GM12873 (cell line): Measurements from ENCODE around the gene SMPX.

Experiments used
- TF ChIP-seq, protein P1 (sequence below): IDR thresholded peaks from 2 replicates; pipeline ENCODE4 v1.5.1; 2012; ENCODE audit warnings: low read depth, mild to moderate bottlenecking, moderate library complexity, low read length, control low read depth; ENCODE audit not compliant: insufficient read depth; ENCODE audit errors: missing control alignments

SMPX gene

DNA sequence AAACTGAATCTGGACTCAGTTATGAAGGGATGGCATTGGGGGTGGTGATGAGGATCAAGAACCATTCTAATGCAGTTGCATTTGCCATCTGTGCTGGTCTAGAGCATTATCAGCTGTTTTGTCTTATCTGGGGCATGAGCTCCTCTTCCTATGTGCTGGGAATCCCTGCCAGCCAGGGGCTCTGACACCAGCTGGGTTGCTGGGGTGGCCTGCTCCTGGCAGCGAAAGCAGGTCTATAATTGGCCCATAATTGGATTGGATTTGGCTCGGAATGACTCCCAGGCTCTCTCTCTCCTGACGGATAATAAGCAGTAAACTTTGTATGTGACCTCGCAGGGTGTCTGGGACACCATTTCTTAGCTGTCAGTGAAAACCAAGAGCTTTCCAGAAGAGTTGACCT is 34.1 kb downstream of the SMPX start:
- TF ChIP-seq, protein P1, sequence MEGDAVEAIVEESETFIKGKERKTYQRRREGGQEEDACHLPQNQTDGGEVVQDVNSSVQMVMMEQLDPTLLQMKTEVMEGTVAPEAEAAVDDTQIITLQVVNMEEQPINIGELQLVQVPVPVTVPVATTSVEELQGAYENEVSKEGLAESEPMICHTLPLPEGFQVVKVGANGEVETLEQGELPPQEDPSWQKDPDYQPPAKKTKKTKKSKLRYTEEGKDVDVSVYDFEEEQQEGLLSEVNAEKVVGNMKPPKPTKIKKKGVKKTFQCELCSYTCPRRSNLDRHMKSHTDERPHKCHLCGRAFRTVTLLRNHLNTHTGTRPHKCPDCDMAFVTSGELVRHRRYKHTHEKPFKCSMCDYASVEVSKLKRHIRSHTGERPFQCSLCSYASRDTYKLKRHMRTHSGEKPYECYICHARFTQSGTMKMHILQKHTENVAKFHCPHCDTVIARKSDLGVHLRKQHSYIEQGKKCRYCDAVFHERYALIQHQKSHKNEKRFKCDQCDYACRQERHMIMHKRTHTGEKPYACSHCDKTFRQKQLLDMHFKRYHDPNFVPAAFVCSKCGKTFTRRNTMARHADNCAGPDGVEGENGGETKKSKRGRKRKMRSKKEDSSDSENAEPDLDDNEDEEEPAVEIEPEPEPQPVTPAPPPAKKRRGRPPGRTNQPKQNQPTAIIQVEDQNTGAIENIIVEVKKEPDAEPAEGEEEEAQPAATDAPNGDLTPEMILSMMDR, result no peak

DNA sequence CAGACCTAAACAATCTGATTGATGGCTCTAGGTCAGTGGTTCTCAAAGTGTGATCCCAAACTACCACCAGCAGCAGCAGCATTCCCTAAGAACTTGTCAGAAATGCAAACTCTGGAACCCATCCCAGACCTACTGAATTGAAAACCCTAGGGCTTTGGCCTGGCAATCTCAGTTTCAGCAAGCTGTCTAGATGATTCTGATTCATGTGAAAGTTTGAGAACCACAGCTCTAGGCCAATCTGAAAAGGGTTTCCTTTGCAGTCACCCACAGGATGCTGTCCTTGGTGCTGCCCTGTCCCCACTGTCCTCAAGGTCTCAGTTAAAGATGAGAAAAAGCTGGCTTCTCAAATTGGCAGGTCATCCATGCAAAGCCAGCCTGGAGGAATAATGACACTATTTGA is 34.8 kb downstream of the SMPX start:
- TF ChIP-seq, protein P1, result no peak

DNA sequence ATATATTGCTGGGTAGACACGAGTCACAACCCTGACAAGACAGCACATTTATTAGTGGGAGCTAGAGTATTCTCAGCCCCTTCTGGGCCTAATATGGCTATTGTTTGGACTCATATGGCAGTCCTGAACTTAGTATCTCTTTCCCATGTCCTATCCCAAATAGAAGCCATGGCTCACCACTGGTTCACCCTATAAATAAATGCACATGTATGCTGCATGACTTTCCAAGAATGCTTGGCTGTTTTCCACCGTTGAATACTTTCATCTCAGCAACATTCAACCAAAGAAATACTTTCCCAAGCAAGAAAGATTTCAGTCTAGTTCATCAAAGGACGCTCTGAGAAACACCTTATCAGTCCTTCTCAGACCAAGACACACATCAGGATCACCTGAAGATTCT is 36.7 kb downstream of the SMPX start:
- TF ChIP-seq, protein P1, result no peak

DNA sequence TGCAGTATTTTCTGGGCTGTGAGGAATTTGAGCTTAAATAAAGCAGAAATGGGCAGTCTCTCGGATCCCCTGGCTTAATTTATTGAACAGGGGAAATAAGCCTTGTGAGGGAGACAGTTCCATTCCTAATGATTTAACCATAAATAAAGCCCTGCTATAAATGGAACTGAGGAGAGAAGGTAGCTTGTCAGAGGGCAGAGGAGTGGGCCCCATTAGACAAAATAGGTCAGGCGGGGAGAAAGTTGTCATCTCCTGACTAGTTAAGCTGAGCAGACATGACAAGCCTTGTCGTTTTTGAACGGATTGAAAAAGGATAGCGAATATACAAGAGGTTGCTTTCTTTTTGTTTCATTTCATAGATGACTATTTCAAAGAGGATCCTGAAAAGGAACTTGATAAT is 39.3 kb downstream of the SMPX start:
- TF ChIP-seq, protein P1, result no peak

DNA sequence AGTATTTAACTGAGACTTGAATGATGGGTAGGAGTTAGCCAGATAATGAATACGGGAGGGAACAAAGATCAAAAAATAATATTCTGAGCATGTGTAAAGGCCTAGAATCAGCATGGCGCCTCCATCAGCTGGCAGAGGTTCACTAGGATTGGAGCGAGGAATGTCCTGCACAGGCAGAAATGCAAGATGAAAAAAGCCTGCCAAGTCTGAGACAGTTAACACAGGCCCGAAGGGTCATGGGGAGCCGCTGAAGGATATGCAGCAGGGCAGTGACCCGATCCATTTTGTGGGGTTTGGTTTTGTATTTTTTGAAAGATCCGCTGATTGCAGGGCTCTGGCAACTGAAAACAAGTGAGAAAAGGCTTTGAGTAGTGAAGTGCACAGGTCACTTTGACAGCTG is 40.1 kb downstream of the SMPX start:
- TF ChIP-seq, protein P1, result no peak

DNA sequence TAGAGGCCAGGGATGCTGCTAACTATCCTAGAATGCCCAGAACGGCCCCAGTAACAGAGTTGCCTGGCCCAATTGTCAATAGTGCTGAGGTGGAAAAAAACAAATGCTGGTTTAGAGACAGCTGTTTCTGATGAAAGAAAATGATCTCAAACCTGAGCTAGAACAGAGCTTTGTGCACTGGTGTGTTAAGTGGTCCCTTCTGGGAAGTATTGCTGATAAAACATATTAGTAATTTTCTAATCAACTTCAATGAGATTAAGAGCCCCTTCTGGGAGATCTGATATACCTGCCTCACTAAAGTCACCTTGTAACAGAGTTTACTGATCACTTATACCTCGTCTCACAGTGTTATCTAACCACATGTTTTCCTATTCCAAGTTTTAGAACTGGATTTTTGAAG is 42.1 kb downstream of the SMPX start:
- TF ChIP-seq, protein P1, result no peak

DNA sequence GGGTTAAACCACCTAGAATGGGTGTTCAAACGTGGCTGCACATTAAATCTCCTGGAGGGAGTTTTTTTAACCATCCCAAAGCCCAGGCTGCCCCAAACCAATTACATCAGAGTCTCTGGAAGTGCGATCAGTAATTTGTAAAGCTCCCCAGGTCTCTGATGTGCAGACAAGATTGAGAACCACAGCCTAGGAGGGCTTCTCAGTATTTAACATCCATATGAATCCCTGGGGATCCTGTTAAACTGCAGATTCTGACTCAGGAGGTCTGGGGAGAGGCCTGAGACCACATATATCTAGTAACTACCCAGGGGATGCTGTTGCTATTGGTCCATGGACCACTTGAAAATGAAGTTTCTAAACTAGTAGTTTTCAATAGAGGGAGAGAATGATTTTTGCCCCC is 42.6 kb downstream of the SMPX start:
- TF ChIP-seq, protein P1, result no peak

DNA sequence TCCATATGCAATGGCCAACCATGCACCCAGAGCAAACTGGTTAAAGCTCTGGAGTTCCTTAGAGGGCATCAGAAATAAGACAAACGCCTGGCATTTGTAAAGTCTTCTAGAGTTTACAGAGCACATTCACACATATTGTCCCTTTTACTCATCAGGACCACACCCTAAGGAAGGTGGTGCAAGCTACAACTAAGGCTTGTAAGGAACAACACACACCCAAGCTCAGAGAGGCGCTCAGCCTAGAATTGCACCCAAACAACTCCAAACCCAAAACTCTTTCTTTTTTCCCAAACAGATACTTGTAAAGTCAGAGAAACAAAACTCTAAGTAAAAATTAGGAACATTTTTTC is 46.1 kb downstream of the SMPX start:
- TF ChIP-seq, protein P1, result no peak
